ENCODE results near the gene INPP5D.

INPP5D gene

DNA sequence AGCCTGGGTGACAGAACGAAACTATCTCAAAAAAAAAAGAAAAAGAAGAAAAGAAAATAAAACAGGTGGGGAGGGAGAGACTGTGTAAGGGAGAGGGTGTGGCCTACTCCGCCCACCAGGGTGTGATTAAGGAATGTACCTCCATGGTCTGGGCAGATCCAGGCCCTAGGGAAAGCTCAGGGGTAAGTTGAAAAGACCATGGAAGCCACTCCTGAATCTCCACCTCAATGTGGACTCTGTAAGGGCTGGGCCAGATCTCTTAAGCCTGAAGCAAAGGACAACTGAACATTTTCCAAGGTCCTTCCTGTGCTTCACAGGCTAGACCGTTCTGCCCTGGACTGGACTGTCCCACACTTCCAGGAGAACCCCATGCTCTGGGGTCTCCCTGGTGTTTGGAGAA, 181.7 kb downstream of the INPP5D start:
- H3K27ac ChIP-seq = peak overlapping the region in 6 of 21 experiments; percentile 22 to 69 (median 36)
- no peak overlapping the region for H3K4me3 ChIP-seq

DNA sequence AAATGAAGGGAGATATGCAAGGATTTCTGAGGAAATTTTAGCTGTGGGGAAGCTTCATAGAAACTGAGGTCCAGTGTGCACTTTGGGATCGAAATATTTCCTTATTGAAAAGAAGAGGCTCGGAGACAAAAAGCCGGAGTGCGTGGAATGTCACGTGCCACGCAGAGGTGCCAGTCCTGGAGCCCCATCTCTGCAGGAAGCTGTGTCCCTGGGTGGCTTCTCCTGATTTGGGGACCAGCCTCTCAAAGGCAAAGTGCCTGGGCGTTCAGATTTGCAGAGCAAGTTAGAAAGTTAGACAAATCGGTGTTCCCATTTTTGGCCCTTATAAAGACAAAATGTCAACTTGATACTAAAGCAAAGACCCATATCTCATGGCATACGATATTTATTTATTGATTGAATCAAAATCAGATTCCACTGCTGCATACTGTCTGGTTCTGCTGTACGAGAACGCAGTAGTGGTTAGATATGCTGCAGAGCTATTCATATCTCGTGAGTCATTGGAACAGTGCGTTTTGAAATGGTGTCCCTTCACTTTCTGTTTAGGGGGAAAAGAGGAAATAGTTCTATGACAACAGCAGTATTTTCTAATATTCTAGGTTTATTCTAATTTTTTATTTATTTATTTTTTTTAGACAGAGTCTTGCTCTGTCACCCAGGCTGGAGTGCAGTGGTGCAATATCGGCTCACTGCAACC, 182.2 kb downstream of the INPP5D start:
- Histone ChIP-seq H3K4me3 (no peak overlapping the region), H3K27ac (peak overlapping the region in 6 of 21 experiments; percentile 22 to 69 (median 36))

DNA sequence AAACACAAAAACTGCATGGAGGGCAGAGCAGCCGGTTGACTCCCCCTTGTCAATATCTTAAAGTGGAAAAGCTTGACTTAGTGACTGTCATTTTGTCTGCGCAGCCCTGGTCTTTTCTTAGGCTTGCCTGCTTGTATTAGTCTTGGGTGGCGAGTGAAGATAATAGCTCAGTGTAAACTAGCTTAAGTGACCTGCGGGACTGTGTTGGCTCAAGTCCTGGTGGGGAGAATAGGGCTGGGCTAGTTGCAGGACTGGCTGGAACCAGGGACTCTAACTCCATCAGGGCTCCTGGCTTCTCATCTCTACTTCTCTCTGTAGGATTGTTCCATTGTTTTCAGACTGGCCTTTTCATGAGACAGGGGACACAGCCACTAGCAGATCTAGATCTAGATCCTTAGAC, 183.2 kb downstream of the INPP5D start:
- H3K4me3 ChIP-seq = no peak overlapping the region
- no peak overlapping the region for H3K27ac ChIP-seq

DNA sequence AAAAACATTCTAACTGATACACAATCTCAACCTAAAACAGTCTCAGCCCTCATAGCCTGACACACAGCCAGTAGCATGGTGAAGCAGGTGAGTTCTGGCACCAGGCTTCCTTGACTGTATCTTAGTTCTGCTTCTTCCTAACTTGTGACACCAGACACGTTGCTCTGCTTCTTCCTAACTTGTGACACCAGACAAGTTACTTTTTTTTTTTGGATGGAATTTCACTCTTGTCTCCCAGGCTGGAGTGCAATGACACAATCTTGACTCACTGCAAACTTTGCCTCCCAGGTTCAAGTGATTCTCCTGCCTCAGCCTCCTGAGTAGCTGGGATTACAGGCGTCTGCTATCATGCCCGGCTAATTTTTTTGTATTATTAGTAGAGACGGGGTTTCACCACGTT, 184.7 kb downstream of the INPP5D start:
- no peak overlapping the region for H3K4me3 ChIP-seq
- no peak overlapping the region for H3K27ac ChIP-seq

DNA sequence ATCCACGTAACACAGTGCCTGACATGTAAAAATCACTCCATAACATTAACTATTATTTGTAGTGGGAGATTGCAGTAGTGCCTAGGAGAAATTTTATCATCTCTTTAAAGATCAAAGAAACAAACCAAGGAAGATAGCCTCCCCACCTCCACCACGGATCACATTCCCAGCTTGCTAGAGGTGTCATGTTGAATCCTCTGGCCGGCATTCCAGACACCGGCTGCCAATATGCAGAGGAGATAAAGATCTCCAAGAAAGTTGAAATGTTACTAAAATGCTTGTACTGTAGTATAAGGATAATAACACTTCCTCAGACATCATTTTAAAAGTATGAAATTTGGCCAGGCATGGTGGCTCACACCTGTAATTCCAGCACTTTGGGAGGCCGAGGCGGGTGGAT, 185.3 kb downstream of the INPP5D start:
- Histone ChIP-seq H3K4me3 (no peak overlapping the region), H3K27ac (no peak overlapping the region)

DNA sequence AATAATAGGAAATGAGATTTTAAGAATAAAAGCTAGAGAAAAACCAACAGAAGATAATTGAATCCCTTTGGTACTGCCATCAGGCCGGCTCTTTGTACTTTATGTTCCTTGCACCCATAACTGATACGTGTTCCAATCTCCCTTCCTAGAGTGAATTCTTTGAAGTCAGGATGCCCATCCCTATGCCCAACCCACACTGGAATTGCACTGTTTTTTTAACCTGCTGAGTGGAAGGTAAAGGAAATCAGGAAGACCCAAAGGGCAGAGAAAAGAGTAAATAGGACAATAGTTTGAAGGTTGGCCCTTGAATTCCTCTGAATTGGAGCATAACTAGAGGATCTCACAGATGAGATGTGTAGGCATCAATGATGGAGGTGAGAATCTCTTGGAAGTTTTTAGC, 187.0 kb downstream of the INPP5D start:
- H3K4me3 ChIP-seq = no peak overlapping the region
- H3K27ac ChIP-seq = peak overlapping the region in 14 of 21 experiments; percentile 3 to 76 (median 46)

DNA sequence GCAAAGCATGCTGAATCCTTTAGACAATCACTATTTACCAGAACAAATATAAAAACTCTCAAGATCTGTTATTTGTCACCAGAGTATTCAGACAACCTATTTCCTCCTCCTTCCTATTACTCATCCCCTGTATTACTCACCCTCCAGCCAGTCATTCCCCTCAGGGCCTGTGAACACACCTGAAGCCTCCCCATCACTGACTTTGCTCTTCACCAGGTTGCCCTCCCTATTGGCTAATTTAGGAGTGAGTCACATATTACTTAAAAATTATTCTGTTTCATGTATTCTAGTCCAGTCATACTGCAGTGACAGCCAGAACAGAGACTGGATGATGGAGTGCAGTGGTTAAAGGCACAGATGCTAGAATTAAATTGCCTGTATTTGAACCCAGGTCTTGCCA, 187.6 kb downstream of the INPP5D start:
- Histone ChIP-seq H3K27ac (peak overlapping the region in 11 of 21 experiments; percentile 3 to 76 (median 43)), H3K4me3 (no peak overlapping the region)

DNA sequence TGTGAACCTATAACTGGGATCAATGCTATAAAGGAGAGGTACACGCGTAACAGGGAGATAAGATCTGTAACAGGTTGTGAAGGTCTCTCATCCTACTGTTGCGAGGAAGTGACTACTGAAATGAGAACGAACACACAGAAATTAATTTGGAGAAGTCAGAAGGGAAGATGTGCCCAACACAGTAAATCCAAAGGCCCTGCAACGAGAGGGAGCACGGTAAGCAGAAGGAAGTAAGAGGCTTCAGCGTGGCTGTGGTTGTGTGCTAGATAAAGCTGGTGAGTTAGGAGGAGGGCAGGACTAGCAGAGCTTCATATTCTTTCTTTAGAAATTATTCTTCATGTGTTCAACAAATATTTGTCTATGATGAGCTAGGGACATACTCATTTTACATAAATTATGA, 188.9 kb downstream of the INPP5D start:
- Histone ChIP-seq H3K27ac (peak overlapping the region in 4 of 21 experiments; percentile 6 to 54 (median 28)), H3K4me3 (no peak overlapping the region)

DNA sequence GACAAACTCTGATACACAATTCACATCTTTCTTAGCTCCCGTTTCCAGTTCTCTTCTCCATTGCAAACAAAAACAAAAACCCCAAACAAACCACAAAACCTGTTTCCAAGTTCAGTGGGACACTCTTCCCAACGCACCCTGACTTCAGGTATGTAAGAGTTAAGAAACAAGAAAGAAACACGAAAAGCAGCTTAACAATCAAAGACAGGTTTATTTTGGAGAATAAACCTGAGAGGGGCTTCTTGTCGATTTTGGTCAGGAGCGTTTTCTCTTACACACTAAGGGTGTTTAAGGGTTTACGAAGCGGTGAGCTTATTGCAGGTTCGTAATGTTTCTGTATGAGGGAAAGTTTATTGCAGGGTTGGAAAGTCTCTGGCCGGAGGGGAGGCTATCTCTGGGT, 190.4 kb downstream of the INPP5D start:
- Histone ChIP-seq H3K27ac (peak overlapping the region in 10 of 21 experiments; percentile 79 to 94 (median 90)), H3K4me3 (no peak overlapping the region)

DNA sequence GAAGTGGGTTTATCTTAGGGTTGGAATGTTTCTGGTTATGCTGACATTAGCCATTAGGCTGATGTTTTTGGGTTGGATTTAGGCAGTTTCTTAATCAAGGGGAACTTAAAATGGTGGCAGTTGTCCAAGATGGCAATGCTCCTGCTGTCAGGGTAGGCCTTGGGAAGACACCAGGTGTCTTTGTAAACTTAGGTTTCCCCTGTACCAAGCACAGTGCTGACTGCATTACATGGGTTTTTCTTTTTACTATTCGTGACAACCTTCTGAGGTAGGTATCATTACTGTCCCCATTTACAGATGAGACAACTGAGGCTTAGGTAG, 190.8 kb downstream of the INPP5D start:
- H3K4me3 ChIP-seq = peak overlapping the region; percentile 77 to 99 (median 92)
- peak overlapping the region in 19 of 21 experiments; percentile 70 to 94 (median 88) for H3K27ac ChIP-seq

DNA sequence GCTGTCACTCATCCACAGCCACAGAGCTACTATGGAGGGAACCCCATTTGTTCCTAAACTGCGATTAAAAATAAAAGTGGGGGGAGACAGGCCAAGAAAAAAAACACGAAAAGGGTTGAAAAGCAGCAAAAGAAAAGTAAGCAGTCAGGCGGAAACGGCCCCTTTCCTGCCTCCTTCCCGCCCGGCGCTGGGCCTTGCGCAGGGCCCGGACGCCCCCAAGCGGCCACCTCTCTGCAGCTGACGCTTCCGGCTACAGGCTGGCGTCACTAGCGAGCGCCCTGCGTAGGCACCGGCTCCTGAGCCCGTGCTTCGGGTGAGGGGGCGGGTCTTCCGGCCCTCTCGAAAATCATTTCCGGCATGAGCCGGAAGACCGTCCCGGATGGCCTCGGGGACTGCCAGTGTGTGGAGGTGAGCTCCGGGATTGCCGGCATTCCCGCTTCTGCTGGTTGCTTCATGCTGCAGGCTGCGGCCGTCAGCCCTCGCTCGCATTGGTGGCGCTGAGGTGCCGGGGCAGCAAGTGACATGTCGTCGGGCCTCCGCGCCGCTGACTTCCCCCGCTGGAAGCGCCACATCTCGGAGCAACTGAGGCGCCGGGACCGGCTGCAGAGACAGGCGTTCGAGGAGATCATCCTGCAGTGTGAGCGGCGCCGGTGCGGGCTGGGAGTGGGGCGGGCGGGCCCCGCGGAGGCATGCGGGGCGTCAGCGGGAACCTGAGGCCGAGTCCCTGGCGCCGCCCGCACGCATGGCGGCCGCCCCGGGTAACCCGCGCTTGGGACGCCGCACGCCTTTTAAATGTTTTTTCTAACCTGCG, 191.4 kb downstream of the INPP5D start, which contains the start of gene ATG16L1:
Gene ATG16L1, plus strand, starts transcription at position 368 of the 811 bp plus-strand sequence. Its CDS starts 155 bp downstream, at position 523.
- H3K27ac ChIP-seq = peak within 1 kb of the TSS; percentile 18 to 94 (median 89)

DNA sequence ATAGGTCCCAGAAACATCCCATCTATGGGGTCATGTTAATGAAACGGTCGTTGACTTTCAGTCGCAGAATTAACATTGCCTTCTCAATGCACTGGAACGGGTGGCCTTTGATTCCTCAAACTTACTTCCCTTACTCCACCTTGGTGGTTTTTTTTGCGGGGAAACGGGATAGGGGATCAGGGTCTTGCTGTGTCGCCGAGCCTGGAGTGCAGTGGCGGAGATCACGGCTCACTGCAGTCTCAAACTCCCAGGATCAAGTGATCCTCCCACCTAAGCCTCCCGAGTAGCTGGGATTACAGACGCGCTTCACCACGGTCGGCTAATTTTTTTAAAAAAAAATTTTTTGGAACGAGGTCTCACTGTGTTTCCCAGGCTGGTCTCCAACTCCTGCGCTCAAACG, 192.1 kb downstream of the INPP5D start:
- Histone ChIP-seq H3K4me3 (peak overlapping the region; percentile 77 to 99 (median 92)), H3K27ac (peak overlapping the region in 19 of 21 experiments; percentile 79 to 94 (median 89))

More for the DNA sequence above, 191.4 kb downstream of the INPP5D start, which contains the start of gene ATG16L1:
- peak within 1 kb of the TSS; percentile 77 to 99 (median 92) for H3K4me3 ChIP-seq

DNA sequence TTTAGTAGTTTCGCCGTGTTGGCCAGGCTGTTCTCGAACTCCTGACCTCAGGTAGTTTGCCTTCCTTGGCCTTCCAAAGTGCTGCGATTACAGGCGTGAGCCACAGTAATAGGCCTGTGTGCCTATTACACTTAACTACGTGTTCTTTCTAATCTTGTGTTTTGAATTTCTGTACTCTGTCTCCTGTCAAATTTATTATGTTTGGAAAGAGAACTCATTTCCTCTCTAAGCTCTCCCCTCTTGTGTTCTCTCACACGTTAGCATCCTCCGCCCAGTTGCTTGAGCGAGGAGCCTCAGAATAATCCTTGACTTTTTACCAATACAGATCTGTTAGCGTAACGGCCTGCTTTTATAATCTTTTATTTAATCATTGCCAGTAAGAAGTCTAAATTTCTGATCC, 195.0 kb downstream of the INPP5D start:
- no peak overlapping the region for H3K27ac ChIP-seq
- no peak overlapping the region for H3K4me3 ChIP-seq

DNA sequence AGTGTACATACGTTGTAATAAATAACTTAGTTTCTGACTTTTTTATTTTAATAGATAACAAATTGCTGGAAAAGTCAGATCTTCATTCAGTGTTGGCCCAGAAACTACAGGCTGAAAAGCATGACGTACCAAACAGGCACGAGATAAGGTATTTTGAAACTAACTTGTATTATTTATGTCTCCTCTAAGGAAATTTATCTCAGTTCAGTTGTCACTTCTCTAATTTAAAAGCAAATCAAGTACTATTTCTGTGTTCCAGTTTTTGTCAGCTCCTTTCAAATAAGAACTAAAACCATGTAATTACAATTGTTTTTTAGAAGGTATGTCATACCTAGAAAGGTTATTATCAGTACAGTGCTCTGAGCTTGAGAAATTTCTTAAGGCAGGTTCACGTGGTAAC, 195.9 kb downstream of the INPP5D start:
- no peak overlapping the region for H3K4me3 ChIP-seq
- no peak overlapping the region for H3K27ac ChIP-seq

Data from skin epidermis (tissue), 12 donors.